C4-2B (cell line): Measurements from ENCODE around the gene KLRF2.

Experiments
- H3K27ac ChIP-seq: fragments of 450-650 bp; 2 replicates; pipeline ENCODE4 v1.5.1; 2017
- CTCF ChIP-seq: fragments of 450-650 bp; conservative IDR thresholded peaks from 2 replicates; pipeline ENCODE4 v1.5.1; 2017; ENCODE audit warnings: mild to moderate bottlenecking
- ZFX ChIP-seq: fragments of 450-650 bp; IDR thresholded peaks from 2 replicates; pipeline ENCODE4 v1.6.1; 2017

KLRF2 gene

DNA sequence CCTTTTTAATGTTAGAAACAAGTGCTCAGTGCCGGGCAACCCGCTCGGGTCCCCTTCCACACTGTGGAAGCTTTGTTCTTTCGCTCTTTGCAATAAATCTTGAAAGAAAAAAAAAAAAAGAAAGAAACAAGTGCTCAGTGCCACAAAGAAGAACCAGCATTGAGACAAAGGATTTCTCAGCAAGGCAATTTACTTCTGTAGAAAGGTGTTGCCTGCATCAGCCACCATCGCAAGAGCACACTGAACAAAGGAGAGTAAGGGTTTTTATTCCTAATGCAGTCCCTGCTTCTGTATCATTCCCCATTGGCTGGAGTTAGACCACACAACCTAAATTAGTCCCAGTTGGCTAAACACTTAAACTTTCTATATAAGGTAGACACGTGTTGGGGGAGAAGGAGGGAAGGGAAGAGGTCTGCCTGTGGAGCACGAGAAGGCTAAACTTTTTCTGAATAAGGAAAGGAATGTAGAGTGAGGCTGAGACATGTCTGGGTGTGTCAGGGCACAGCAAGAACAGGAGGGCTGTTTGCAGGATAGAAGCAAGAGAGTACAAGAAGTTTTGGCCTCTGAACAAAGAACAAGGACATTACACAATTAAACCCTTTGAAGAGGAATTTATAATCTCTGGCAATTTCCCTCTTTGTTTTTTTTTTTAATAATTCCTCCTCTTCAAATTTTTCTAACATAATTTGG lies 21.4 kb downstream of the KLRF2 start:
- TF ChIP-seq ZFX (no peak), CTCF (no peak)
- no peak overlapping the region for H3K27ac ChIP-seq

GRCh38 chr12:9906873-9907272 lies 25.6 kb downstream of the KLRF2 start:
- no peak overlapping the region for H3K27ac ChIP-seq
- TF ChIP-seq ZFX: no peak
- no peak for TF ChIP-seq CTCF

DNA sequence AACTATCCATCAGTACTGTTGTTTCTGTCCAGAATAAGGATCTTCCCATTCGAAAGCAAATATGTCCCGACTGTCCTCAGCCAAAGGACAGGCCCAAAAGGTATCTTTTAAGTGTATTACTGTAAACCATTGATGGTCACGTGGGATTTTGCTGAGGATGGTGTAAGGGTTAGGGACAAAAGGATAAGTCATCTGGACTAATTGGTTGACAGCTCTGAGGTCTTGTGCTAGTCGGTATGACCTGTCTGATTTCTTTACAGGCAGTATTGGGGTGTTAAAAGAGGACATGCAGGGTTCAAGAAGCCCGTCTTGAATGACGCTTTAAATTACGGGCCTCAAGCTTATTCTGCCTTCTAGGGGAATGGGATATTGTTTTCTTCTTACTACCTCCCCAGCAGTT lies 26.5 kb downstream of the KLRF2 start:
- no peak overlapping the region for H3K27ac ChIP-seq
- TF ChIP-seq CTCF (no peak), ZFX (no peak)

GRCh38 chr12:9908350-9908749 lies 27.1 kb downstream of the KLRF2 start:
- H3K27ac ChIP-seq: no peak overlapping the region
- no peak for TF ChIP-seq ZFX
- no peak for TF ChIP-seq CTCF

DNA sequence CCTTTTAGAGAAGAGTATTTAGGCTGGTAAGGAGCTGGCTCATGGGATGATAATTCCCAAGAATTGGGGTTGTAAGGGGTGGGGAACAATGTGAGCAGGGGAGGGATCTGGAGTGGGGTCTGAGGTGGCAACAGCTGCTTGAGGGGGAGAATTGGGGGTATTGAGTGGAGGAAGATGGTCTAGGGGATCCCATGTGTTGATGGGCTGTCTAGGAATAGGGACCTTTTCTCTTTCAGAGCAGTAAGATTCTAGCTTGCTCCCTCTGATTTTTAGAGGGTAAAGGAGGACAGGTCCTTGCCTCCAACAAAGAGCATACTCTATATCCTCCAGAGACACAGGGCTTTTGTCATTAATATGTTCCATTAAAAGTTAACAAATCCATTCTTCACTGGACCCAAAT lies 28.4 kb downstream of the KLRF2 start:
- TF ChIP-seq CTCF (no peak), ZFX (no peak)

GRCh38 chr12:9910716-9911421 lies 29.6 kb downstream of the KLRF2 start:
- H3K27ac ChIP-seq: no peak overlapping the region

More for the DNA sequence above, 28.4 kb downstream of the KLRF2 start:
- no peak overlapping the region for H3K27ac ChIP-seq

More at GRCh38 chr12:9910716-9911421, 29.6 kb downstream of the KLRF2 start:
- TF ChIP-seq CTCF: no peak
- TF ChIP-seq ZFX: no peak
